Measurements from ENCODE around the gene TMEM184B.

DNA sequence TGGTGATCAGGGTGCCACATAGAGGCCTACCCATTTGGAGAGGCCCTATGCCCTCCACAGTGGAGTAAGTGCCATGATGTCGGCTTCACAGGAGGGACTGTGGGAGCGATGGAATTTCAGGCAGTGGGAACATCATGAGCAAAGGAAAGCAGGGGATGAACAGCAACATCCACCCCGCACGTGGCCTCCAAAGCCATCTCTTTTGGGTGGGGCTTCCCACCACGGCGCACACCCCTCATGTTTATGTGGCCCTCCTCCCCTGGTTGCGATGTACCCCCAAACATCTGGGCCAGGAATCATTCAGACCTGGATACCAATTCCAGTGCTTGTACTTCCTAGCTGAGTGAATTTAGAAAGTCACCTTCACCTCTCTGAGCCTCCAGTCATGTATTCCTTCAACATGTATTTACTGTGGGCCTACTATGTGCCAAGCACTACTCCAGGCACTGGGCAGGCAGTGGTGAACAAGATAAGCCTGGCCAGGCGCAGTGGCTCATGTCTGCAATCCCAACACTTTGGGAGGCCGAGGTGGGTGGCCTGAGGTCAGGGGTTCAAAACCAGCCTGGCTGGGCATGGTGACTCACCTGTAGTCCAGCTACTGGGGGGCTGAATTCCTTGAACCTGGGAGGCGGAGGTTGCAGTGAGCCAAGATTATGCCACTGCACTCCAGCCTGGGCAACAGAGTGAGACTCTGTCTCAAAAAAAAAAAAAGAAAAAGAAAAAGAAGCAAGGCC lies 72.8 kb downstream of the TMEM184B start:
- TF ChIP-seq POLR2A (IDR thresholded peaks at IDR 0.05) (no peak), EP300 (IDR thresholded peaks at IDR 0.05) (no peak), CTCF (IDR thresholded peaks at IDR 0.05) (no peak)

Data from gastroesophageal sphincter (tissue), 3 donors.